KBM-7 (cell line): Measurements from ENCODE around the gene ICOS.
A peak's percentile ranks its signal among the peaks of the same experiment; 100 is the strongest.

Experiments used
- DNase-seq: peaks from one replicate; pipeline ENCODE4 v3.0.0-alpha.2; 2015
- in situ Hi-C: fragments of 300-500 bp; cut with MboI; formaldehyde crosslinking; loops from 2 replicates; pipeline ENCODE4 v1.14.3; 2020; ENCODE audit warnings: low sequenced_read_pairs, low pct_unique_long_range_greater_than_20kb, mixed read lengths

Gene ICOS, protein sequence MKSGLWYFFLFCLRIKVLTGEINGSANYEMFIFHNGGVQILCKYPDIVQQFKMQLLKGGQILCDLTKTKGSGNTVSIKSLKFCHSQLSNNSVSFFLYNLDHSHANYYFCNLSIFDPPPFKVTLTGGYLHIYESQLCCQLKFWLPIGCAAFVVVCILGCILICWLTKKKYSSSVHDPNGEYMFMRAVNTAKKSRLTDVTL

DNA sequence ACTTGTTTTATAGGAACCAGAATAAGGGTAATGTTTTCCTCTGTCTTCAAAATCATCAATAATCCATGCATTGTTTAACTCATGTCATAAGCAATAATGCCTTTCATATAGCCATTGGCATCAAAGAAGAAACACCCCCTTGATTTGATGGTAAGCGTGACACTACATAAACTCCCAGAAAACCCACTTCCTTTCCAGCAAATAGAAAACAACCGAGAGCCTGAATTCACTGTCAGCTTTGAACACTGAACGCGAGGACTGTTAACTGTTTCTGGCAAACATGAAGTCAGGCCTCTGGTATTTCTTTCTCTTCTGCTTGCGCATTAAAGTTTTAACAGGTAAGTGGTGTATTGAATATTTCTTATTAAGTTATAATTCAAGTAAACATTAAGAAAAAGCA lies at the start of gene ICOS:
TSS of gene ICOS (plus strand) at position 229 of the 400 bp plus-strand sequence. CDS start at position 281, 52 bp downstream.
- no peak for DNase-seq
- in situ Hi-C loops, result no loop called here

DNA sequence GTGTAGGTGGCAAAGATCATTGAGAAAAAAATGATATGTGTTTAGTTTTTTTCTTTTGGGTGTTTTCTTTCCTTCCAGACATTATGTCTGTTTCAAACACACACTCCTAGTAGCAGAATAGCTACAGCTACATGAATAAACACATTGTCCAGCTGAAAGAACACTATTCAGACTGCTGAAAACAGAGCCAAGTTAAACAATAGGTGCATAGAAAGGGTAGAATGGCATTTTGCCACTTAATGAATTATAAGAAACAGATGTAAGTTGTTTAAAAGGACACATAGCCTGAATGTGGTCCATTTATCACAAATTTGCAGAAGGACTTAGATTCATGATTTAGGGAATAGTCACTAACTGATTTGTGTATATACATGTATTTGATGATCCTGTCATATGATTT lies 48.9 kb upstream of the ICOS start:
- no peak for DNase-seq
- in situ Hi-C loops, result no loop called here

DNA sequence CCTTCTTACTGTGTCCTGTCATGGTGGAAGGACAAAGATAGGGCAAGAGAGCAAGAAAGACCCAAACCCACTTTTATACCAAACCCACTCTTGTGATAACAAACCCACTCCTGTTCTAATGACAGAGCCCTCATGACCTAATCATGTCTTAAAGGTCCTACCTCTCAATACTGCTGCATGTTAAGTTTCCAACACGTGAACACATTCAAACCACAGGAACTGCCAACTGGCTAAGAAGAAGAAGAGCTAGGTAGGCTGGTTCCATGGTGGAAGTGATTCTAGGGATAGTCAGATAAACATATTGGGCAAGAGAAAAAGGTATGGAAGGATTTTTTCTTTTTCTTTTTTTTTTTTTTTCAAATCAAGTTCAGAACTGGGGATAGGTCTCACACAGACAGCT lies 47.0 kb upstream of the ICOS start:
- no peak for DNase-seq
- in situ Hi-C loops, result no loop called here

DNA sequence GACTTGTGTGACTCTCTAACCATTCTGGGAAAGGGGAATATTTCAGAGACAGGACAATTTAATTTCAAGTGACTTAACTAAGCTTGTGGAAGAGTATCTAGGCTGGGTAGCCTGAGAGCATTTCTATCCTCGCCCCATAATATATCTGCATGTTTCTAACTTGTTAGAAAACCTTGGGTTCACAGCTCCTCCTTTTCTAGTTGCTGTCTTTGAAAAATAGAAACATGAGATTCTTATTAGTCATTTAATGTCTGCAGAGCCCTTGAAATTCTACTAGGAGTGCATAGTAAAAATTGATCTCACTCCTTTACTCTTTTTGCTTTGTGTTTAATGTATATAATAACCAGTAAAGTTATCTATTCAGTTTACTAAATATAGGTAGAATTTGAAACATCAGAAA lies 46.6 kb upstream of the ICOS start:
- no peak for DNase-seq
- in situ Hi-C loops, result no loop called here

DNA sequence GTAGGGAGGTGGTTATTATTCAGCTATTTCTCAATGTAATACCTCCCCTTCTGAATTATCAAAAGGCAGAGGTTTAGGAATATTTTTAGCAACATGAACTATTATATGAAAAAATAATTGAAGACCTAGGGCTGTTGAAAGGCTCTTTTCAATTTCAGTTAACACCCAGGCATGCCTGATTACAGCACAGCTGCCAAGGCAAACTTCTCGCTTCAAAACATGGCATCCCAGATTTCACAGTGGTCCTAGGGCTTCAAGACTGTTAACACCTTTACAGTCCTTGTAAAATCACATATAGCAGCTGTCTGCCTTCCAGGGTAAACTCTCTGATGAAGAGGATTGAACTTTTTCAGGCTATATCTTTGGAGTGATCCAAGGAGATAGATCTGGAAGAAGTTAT lies 45.8 kb upstream of the ICOS start:
- in situ Hi-C loops, result no loop called here
- no peak for DNase-seq

DNA sequence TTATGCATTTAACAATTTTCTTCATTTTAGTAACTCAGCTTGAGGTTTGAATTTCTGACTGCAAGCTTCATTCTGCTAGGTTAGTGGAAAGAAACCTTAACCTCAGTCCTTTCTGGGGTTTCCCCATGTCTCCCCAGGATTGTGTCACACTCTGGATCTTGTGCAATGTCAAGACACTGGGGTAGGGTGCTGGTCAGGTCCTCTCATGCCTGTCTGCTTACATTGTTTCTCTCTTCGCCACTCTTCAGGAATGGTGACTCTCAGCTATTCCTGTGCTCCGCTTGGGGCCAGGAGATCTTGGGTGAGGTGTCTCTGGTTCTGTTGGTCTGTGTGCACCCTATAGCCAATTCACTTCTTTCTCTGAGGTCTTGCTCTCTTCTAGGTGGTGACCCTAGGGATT lies 45.1 kb upstream of the ICOS start:
- DNase-seq, result no peak
- in situ Hi-C loops, result no loop called here

DNA sequence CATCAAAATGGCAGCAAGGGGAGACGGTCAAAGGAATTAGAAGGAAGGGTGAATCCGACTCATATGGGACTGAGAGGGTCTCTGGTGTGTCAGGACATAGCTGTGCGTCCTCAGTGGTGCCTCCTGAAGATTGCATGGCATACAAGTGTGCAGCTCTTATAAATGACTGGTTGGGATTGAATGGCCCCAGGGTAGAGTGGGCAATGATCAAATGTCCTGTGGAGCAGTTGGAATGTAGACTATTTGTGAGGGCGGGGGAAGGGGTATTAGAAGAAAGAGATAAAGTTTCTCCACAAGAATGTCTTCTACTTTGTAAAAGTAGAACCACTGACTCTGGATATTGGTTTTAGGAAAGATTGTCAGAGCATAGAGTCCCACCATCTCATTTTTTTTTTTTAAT lies 44.4 kb upstream of the ICOS start:
- in situ Hi-C loops, result no loop called here
- no peak for DNase-seq

DNA sequence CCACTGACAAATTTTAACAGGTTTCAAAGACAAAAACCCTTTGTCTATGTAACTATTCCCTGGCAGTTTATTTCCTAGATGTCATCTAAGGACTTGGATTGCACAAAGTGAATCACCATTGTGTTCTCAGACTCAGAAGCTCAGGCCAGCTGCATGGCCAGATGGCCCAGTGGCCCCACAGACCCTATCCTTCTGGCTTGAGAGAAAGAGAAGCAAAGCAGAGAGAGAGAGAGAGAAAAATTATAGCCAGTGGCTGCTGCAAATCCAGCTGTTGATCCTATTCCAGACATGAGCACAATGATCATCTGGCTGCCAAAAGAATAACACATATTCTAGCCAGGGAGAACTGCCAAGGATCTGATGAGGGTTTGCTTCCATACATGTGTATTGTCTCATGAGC lies 43.2 kb upstream of the ICOS start:
- no peak for DNase-seq
- in situ Hi-C loops, result no loop called here

DNA sequence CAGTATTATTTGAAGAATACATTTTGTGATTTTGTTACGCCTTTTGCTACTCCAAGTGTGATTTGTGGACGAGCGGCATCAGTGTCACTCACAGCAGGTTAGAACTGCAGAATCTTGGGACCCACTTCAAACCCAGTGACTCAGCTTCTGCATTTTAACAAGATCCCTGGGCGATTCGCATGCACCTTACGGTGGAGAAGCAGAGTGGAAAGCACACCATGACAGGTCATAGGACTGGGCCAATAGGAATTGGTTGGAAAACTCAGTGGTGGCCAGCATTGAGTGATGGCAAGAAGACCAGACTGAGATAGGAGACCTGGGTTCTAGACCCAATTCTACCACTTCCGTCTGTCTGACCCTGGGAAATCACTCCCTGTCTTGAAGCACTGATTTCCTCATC lies 42.7 kb upstream of the ICOS start:
- DNase-seq, result no peak
- in situ Hi-C loops, result no loop called here

DNA sequence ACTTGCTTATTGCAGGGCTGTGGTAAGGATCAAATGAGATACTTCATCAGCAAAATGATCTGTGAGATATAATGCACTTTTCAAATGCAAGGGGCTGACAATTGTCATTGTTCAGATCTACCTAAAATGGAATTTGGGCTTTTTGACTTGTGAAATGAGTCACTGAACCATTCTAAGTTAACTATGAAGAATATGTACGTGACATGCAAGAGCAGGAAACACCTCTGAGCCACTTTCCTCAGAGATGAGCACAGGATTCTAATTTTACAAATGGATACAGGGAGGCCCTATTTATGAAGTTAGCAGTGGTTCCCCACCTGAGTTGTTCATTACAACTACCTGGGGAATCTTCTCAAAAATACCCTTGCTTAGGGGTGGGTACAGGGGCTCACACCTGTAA lies 42.3 kb upstream of the ICOS start:
- in situ Hi-C loops, result no loop called here
- no peak for DNase-seq

DNA sequence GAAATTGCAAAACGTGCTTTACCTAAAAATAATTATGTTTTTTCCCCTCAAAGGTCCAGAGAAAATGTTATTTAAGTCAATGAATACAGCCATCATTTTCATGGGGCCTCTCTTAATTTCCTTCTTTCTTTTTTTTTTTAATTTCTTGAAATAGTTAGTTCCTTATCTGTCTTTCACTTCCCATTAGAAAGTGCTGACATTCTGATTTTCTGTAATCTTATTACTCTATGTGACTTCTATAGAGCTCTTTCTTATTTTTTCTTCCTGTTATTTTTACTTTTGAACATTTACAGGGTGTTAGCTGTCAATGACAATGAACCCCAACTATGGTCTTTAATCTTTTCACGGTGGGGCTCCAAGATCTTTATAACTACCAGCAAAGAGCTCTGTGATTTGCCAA lies 39.0 kb upstream of the ICOS start:
- no peak for DNase-seq
- in situ Hi-C loops, result no loop called here

DNA sequence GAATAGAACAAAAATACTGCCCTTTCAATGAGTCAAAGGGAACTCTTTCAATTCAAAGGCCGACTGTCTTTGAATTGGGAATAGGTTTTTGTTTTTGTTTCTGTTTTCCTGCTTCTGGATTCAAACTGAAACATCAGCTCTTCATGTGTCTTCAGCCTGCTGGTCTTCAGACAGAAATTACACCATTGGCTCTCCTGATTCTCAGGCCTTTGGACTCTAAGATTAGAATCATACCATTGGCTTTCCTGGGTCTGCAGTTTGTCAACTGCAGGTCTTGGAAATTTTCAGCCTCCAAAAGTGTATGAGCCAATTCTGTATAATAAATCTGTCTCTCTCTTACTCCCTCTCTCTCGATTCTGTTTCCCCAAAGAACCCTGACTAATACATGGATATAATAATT lies 37.9 kb upstream of the ICOS start:
- DNase-seq, result no peak
- in situ Hi-C loops, result no loop called here

DNA sequence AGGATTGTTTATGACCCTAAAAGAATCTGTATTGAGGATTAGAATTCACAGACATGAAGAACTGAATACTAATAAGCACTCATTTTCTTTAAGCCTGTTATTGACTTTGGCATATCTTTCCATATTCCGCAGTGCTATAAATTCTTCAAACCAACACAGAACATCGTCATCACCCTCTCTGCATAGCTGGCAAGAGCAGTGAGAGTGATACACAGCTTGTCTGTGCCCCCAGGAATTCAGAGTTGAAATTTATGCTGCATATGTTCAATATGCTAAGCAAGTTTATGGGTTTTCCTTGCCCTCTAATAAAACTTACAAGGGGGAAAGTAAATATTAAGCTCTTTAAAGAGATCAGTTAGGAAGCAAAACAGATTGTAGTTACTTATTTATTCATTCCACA lies 36.3 kb upstream of the ICOS start:
- in situ Hi-C loops, result no loop called here
- no peak for DNase-seq

DNA sequence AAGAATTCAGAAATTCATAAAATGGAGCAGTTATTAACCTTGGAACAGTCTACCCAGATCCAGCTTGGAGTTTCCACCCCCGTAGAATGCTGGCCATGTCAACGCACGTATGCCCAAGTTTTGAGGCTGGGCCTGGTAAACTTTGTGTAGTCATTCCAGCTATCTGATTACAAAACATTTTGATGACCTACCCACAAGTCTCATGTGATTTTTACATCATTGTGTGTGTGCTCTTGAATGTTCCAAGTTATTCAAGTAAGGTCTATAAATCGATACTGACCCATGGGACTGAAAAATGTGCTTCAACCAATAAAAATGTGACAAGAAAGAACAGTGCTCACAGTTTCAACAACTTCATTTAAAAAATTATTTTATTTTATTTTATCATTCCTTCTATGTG lies 32.5 kb upstream of the ICOS start:
- in situ Hi-C loops, result no loop called here
- no peak for DNase-seq

DNA sequence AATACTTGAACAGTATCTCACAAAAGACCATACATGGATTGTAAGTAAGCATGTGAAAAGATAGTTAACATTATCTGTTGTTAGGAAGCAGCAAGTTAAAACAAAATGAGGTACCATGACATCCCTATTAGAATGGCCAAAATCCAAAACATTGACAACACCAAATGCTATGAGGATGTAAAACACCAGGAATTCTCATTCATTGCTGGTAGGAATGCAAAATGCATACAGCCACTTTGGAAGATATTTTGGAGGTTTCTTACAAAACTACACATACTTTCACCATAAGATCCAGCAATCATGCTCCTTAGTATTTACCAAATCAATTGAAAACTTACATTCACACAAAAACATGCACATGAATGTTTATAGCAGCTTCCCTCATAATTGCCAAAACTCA lies 30.9 kb upstream of the ICOS start:
- in situ Hi-C loops, result no loop called here
- no peak for DNase-seq

DNA sequence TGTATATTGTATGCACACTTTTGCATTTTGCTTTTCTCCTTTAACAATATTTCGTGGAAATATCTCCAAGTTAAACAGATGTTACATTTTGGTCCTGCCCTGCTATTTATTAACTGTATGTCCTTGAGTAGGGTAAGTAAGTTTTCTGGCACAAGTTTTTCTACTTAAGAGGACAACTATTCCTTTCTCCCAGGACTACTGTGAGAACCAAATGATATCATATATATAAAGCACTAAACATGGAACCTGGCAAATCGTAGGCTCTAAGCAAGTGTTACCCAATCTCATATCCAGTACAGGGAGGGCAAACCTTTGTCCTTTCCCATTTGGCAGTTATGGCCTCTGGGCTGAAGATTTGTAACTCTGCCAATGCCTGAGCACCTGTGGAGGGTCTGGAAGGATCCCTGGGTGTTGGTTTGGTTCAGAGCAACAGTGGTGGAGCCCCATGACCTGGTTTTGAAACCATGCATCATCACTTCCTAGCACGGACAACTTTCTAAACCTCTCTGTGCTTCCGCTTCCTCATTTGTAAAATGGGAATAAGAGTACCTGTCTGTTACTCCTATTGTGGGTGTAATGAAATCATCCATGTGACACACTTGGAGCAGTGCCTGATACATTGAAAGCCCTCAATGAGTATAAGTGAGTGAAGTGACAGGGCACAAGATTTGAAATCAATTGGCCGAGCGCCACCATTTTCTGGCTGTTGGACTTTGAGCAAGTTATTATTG lies 28.3 kb upstream of the ICOS start:
- in situ Hi-C loops, result no loop called here
- peak; percentile 3 for DNase-seq

DNA sequence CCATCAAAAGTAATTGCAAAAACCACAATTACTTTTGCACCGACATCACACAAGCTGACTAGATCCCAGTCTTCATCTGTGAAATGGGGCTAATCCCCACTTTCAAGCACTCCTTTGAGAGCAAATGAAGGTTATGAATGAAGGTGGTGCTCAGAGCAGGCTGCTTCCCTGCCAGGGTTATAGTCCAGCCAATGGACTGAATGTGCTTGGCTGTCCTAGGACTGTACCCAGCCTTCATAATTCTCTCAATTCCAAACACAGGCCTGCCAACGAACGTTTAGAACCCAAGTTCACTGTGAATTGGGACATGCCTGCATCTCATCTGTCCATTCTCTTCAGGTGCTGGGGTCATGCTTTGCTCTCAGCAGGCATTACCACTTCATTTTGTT lies 27.8 kb upstream of the ICOS start:
- in situ Hi-C loops, result no loop called here

DNA sequence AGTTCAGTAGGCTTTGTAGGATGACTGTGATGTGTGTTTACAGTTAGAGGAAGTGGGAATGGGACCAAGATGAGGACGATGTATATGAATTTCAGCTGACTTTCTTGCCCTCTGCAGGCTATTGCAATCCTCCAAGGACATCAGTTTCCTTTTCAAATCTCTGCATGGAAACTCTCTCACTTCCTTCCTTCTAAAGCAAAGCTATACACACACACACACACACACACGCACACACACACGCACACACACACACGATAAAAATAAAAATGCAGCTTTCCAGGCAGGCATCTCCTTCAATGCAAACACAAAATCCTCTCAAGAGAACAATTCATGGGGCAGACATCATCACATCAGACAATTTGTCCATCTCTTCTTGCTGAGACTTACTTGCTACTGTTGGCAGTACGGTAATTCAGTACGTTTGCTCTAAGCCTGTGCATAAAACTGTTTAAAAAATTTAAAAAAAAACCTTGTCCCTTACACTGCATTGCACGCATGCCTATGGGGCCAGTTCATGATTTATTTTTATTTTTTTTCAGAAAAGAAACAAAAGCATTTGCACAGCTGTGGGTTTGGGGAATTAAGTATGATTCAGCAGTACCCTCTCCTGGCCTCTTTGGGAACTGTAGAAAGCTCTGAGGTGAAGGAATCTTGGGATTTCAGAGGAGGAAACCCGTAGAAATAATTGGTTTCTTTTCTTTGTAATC lies 27.1 kb upstream of the ICOS start:
- peak; percentile 24 for DNase-seq
- in situ Hi-C loops, result no loop called here

More for the DNA sequence above, 27.8 kb upstream of the ICOS start:
- DNase-seq, result no peak

DNA sequence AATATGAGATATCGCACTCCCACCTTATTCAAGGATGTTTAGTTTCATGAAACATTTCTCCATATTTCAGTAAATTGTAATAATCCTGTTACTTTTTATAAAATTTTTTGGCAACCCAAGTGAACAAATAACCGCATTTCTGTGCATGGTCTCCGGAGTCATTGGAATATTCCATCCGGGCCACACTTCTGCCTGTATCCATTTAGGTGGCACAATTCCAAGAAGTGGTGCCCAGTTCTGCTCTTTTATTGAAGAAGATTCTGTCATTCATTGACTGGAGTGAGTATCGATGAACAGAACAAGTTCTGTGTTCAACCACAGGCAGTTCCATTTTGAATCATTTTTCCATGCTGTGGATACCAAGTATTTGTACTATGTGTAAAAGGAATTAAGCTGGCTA lies 26.6 kb upstream of the ICOS start:
- DNase-seq, result no peak
- in situ Hi-C loops, result no loop called here

DNA sequence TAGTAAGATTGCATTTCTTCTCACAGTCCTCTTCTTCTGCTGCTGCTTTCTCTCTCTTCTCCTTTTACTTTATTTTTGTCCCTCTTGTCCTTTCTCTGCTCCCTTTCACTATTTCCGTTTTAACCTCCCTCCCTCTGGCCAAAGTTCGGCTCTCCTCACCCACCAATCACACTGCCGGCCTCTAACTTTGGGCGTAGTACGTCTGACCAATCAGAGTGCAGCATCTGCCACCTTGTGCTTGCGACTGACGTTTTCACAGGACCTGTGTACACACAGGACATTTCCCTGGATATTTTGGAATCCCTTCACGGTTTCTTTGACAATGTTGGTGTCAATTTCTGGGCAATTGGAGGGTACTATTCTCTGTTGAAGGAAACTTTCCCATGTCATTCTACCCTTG lies 22.6 kb upstream of the ICOS start:
- in situ Hi-C loops, result no loop called here
- DNase-seq, result no peak
